IPS DF 19.7 (cell line): ENCODE data around the gene DPEP1.
"Not testable (repeated sequence)": the region's sequence is repeated elsewhere in the genome, so short reads cannot be mapped to it uniquely, and the experiment has no call there.

Experiments
- DNase-seq: peaks from one replicate; pipeline ENCODE4 v3.0.0-alpha.2; 2013; ENCODE audit warnings: low read depth, low spot score

The DPEP1 gene

DNA sequence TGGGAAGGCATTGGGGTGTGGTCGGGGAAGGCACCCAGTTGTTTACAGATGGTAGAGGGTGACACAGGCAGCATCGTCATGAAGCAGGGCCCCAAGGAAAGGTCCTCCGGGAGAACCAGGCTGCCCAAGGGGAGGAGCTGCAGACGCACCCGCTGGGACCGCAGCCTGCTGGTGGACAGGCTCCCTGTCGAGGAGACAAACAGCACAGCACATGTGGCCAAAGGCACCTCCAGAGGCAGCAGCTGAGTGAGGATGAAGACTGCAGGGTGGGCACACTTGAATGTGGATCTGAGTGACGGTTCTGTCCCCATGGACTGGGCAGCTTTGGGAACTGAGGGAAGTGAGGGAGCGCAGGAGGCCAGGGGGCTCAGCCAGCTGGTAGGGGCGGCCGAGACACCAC lies 31.7 kb downstream of the DPEP1 start:
- no peak for DNase-seq

DNA sequence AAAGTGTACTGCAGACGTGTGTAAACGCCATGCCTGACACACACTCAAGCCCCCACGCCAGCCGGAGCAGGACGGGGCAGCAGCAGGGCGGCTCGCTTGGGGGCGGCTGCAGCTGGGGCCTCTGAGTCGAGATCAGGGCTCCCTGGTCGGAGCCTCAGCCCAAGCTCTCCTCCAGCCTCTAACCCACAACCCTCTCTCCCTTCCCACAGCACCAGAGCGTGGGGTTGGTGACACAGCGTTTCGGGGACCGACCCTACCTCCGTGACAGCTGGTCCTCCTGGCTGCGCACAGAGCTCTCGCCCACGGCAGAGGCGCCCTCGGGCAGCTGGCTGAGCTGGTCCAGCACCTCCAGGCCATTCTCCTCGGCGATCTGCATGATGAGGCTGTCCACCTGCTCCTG lies 32.8 kb downstream of the DPEP1 start:
- DNase-seq: no peak

- no peak for DNase-seq
These were observed 33.5 kb downstream of the DPEP1 start for GRCh38 chr16:89646906-89647305.

DNA sequence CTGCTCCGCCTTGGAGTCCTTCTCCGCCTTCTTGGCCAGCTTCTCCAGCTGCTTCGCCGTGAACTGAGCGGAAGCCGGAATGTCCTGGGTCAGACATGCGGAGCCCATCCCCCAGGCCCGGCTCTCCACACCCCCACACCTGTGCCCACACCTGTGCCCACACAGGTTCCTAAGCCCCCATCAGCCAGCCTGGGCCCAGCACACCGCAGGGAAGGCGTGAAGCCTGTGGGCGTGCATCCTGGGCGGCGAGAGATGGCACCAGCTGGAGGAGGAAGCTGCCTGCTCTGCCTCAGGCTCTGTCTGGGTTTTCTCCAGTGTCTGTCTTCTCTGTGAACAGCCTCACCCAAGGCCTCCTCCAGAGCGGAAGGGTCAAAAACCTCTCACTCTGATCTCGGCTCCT lies 38.1 kb downstream of the DPEP1 start:
- DNase-seq: no peak

GRCh38 chr16:89653656-89654295 lies 40.3 kb downstream of the DPEP1 start:
- no peak for DNase-seq

DNA sequence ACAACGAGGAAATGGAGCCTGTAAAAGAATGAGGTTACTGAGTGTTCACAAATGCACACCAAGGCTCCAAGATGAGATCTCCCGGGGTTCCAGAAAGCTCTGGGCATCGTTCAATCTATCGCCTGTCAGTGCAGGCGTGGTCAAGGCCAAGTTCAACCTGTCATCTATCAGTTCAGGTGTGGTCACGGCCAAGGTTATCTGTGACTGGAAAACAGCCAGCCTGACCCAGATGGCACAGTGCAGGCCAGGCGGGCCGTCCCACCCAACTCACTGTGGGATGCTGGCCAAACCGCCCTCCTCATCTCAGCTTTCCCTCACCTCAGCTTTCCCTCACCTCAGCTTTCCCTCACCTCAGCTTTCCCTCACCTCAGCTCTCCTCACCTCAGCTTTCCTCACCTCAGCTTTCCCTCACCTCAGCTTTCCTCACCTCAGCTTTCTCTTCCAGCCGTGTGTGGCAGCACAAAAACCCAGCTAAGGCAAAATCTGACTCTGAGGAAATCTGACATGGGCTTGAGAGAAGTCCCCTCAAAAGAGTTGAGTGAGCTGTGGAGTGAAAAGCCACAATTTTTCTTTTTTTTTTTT lies 41.7 kb downstream of the DPEP1 start:
- DNase-seq: no peak

DNA sequence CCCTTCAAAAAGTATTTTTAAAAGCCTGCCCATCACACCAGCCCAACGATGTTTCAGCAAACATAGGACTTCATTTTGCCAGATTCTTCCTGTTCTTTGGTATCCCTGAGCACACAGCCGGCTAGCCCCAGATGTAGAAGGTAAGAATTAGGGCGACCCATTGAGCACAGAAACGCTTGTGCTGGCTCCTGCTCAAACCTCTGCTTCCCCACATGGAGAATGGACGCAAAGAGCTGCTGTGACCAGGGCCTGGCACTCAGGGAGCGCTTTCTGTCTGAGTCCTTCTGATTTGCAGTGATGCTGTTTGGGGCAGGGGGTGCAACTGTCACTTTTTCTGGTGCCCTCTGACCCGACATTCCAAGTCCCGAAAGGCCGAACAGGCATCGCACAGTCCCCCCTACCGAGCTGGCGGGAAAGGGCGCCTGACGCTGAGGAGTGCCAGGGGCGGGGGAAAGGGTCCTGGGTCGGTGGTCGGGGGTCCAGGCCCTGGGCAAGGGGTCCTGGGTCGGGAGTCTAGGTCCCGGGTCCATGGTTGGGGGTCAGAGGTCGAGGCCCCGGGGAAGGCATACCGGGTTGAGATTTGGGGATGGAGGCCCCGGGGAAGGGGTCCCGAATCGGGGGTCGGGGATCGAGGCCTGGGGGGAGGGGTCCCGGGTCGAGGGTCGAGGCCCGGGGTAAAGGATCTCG lies 43.1 kb downstream of the DPEP1 start:
- DNase-seq: no peak

DNA sequence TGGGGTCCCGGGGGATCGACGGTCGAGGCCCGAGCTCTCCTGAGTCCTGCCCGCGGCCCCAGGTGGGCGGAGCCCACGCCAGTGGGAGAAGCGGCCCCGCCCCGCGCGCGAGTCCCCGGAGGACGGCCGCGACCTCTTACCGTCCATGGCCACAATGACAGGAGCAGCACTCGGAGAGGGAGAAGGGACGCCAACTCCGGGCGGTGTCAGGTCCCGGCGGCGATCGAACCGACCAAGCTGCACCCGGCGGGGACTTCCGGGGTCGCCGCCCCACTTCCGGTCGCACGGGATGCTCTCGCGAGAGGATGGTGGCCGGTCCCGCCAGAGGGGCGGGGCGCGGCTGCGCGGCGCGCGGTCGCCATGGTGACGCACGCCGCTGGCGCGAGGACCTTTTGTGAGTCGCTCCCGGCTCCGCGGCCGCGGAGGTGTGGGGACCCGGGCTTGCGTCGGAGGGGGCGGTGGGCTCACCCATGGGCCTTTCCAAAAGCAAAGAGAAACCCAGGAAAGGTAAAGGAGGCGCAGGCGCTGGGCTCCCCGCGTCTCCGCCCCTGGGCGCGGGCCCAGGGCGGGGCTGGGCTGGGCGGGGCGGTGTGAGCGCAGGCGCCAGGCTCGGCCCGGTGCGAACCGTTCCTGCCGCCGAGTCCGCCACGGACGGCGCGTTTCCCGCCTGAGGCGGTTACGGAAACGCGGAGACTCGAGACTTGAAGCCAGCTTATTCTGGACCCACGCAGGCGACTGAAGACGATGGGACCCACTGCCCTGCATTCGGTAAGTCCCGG lies 44.2 kb downstream of the DPEP1 start, which contains the start of the genes CHMP1A and SPATA33:
Gene CHMP1A (minus strand): TSS at position 267 of the 779 bp plus-strand sequence. CDS start 120 bp downstream, at position 147.
Gene SPATA33 (plus strand): TSS at position 395 of the 779 bp plus-strand sequence. CDS start 76 bp downstream, at position 471.
- no peak for DNase-seq

- DNase-seq: no peak
These were observed 44.9 kb downstream of the DPEP1 start for GRCh38 chr16:89658221-89658879.

GRCh38 chr16:89660146-89660545 lies 46.7 kb downstream of the DPEP1 start:
- no peak for DNase-seq

DNA sequence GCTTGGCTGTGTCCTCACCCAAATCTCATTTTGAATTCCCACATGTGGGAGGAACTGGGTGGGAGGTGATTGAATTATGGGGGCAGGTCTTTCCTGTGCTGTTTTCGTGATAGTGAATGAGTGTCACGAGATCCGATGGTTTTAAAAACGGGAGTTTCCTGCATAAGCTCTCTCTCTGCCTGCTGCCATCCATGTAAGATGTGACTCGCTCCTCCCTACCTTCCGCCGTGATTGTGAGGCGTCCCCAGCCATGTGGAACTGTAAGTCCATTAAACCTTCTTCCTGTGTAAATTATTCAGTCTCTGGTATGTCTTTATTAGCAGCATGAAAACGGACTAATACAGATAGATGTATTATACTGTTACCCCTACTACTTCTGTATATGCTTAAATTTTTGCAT lies 47.8 kb downstream of the DPEP1 start:
- DNase-seq: no peak

DNA sequence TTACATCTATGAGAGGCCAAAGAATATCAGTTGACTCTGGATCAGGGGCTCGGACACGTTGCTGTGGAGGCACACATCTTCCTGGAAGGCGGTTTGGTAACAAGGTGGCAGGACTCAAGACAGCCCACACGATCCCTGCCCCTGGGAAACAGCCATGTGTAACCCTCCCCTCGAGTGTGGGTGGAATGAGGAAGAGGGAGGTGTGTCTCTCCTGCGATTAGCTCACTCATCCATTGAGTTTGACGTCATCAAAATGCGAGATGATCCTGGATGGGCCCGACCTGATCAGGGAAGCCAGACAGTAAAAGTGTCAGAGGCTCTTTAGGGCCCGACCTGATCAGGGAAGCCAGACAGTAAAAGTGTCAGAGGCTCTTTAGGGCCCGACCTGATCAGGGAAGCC lies 50.8 kb downstream of the DPEP1 start:
- not testable (repeated sequence) for DNase-seq

DNA sequence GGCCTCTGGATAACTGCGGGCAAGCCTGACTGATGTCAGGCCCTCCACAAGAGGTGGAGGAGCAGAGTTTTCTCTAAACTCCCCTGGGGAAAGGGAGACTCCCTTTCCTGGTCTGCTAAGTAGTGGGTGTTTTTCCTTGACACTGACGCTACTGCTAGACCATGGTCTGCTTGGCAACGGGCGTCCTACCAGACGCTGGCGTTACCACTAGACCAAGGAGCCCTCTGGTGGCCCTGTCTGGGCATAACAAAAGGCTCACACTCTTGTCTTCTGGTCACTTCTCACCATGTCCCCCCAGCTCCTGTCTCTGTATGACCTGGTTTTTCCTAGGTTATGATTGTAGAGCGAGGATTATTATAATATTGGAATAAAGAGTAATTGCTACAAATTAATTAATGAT lies 53.6 kb downstream of the DPEP1 start:
- not testable (repeated sequence) for DNase-seq

DNA sequence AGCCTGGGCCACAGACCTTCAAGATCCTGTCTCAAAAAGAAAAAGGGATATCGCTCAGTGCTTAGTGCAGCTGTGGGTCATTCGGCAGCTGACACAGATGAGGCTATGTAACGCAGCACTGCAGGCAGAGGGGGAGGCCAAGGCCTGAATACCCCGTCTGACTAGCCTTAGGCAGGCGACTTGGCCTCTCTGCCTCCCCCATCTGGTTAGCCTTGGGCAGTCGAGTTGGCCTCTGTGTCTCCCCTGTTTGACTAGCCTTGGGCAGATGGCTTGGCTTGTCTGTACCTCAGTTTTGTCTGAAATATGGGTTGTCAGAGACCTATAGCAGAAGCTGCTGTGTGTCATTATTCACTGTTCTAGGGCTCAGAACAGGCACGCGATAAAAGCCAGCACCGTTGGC lies 54.2 kb downstream of the DPEP1 start:
- DNase-seq: no peak

- DNase-seq: no peak
These were observed 55.3 kb downstream of the DPEP1 start for GRCh38 chr16:89668790-89669158.

DNA sequence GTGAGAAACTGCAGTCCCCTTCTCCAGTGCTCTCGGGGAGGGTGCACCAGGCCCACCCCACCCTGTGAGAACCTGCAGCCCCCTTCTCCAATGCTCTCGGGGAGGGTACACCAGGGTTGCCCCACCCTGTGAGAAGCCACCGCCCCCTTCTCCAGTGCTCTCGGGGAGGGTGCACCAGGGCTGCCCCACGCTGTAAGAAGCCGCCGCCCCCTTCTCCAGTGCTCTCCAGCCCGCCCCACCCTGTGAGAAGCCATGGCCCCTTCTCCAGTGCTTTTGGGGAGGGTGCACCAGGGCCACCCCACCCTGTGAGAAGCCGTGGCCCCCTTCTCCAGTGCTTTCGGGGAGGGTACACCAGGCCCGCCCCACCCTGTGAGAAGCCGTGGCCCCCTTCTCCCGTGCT lies 56.3 kb downstream of the DPEP1 start:
- no peak for DNase-seq

DNA sequence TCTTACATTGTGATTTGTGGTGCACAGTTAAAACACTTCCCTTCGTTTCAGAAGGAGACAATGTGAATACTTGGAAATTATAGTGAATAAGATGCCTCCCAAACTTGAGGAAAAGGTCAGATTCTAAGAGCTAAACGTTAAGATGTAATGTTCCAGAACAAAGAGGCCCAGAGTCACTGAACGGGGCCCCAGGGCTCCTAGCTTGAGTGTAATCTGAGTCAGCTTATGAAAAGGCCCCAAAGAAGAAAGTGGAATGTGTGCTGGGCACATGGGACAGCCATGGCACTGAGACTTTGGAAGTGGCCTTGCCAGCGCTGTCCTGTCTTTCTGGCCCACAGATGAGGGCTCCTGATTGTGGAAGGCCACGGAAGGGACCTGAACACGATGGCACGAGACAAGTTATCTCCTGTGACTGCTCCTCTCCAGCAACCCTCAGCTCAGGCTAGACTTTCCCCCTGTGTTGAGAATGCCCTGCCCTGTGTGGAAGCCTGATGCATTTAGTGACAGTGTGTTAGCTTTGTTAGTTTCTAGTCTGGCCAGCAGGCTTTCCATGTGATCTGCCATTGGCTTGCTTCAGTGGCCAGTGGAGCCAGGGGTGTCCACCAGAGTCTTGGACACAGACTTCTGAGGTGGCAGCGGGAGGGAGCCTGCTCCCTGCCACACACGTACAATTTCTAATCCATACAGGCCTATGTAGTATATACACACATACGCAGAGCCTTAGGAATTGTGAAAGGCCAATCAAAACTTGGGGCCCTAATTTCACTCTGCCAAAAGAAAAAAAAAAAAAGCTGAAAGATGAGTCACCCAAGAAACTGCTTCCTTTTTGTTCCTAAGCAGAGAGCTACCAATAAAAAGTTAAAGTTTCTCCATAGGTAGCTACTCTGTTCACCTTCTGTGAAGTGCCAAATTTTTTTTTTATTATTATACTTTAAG lies 57.3 kb downstream of the DPEP1 start:
- DNase-seq: no peak

DNA sequence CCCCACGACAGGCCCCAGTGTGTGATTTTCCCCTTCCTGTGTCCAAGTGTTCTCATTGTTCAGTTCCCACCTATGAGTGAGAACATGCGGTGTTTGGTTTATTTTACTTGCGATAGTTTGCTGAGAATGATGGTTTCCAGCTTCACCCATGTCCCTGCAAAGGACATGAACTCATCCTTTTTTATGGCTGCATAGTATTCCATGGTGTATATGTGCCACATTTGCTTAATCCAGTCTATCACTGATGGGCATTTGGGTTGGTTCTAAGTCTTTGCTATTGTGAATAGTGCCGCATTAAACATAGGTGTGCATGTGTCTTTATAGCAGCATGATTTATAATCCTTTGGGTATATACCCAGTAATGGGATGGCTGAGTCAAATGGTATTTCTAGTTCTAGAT lies 58.1 kb downstream of the DPEP1 start:
- DNase-seq: not testable (repeated sequence)

GRCh38 chr16:89672177-89672941 lies 58.9 kb downstream of the DPEP1 start:
- DNase-seq: no peak

GRCh38 chr16:89678258-89678657 lies 64.8 kb downstream of the DPEP1 start:
- no peak for DNase-seq
